Naive B cell (primary cell): ENCODE results near the gene ESAM. TPM values are rescaled to one million over a fixed set of nuclear protein-coding genes. Genes with fewer than 3 reads are reported as not detected.

Source experiments
- polyA plus RNA-seq, 6 donors: library from polyadenylated mRNA; unstranded; fragments of 300-500 nt; fragmentation: Illumina TruSeq; gene quantifications; one replicate each; pipeline ENCODE4 v1.2.3, GENCODE V29; 2021; ENCODE audit warnings: low read depth in 6 of 6

ESAM gene
- polyA plus RNA-seq, 6 donors from 2014 or later, result 13.6 to 25.3 (median 19.1) TPM

Other genes starting within 250 kb of the ESAM start
- gene OR8B12, start 218.6 kb downstream of the ESAM start, polyA plus RNA-seq, result not detected
- gene OR8A1, start 192.3 kb downstream of the ESAM start, polyA plus RNA-seq, result not detected
- gene PANX3, start 150.9 kb downstream of the ESAM start, polyA plus RNA-seq, result not detected
- gene TBRG1, start 139.4 kb downstream of the ESAM start, polyA plus RNA-seq, result 10 to 100 TPM; 18.4 to 37.3 (median 26.6) TPM
- 1 to 10 TPM; 2.4 to 3.9 (median 3.2) TPM for gene SIAE, start 88.6 kb downstream of the ESAM start, polyA plus RNA-seq
- gene SPA17, start 88.4 kb downstream of the ESAM start, polyA plus RNA-seq, result 1 to 10 TPM in 5 of 6 donors, under 1 TPM in 1; 0.70 to 3.1 (median 1.7) TPM
- 1 to 10 TPM; 1.3 to 8.3 (median 6.0) TPM for gene NRGN, start 22.3 kb downstream of the ESAM start, polyA plus RNA-seq
- under 1 TPM in 1 of 6 donors, not detected in 5; 0.29 TPM for gene VSIG2, start 10.0 kb downstream of the ESAM start, polyA plus RNA-seq
- 1 to 10 TPM in 5 of 6 donors, not detected in 1; 2.5 to 8.1 (median 3.4) TPM for gene MSANTD2, start 38.1 kb upstream of the ESAM start, polyA plus RNA-seq
- gene ROBO3, start 103.1 kb upstream of the ESAM start, polyA plus RNA-seq, result 1 to 10 TPM in 1 of 6 donors, under 1 TPM in 3, not detected in 2; 0.21 to 2.0 (median 0.69) TPM
- not detected for gene ROBO4, start 135.6 kb upstream of the ESAM start, polyA plus RNA-seq
- gene HEPN1, start 157.0 kb upstream of the ESAM start, polyA plus RNA-seq, result not detected
- not detected for gene HEPACAM, start 173.8 kb upstream of the ESAM start, polyA plus RNA-seq
- 1 to 10 TPM in 1 of 6 donors, under 1 TPM in 4, not detected in 1; 0.33 to 1.5 (median 0.72) TPM for gene CCDC15, start 191.9 kb upstream of the ESAM start, polyA plus RNA-seq